ENCODE data around the gene NAA50.

- TF ChIP-seq CTCF (conservative IDR thresholded peaks at IDR 0.05) (no peak), ZFX (IDR thresholded peaks at IDR 0.05) (no peak)
These were observed 55.6 kb downstream of the NAA50 start for GRCh38 chr3:113690482-113690881.

Measured in C4-2B (cell line).